Measurements from ENCODE around the gene NMU. TPM values are rescaled to one million over a fixed set of nuclear protein-coding genes. Genes with fewer than 3 reads are reported as not detected.

NMU gene
- total and polyA plus RNA-seq, 12 donors, result not detected

DNA sequence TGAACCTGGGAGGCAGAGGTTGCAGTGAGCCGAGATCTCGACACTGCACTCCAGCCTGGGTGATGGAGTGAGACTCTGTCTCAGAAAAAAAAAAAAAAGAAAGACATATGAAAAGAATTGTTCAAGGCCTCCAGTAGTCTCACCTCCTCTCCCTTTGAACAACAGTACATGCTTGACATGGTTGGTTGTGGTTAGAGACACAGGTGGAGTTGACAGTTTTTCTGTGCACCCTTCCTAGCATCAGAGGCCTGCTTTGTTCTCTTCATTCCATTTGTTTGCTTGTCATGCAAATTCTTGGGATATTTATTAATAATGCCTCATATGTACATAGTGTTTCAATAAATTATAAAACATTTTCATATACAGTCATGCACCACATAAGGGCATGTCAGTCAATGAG, 25.7 kb downstream of the NMU start:
- H3K27ac ChIP-seq, result no peak overlapping the region
- intact Hi-C loops (cut with DNase I), result no loop called here
- no peak for DNase-seq
- TF ChIP-seq, protein P1, sequence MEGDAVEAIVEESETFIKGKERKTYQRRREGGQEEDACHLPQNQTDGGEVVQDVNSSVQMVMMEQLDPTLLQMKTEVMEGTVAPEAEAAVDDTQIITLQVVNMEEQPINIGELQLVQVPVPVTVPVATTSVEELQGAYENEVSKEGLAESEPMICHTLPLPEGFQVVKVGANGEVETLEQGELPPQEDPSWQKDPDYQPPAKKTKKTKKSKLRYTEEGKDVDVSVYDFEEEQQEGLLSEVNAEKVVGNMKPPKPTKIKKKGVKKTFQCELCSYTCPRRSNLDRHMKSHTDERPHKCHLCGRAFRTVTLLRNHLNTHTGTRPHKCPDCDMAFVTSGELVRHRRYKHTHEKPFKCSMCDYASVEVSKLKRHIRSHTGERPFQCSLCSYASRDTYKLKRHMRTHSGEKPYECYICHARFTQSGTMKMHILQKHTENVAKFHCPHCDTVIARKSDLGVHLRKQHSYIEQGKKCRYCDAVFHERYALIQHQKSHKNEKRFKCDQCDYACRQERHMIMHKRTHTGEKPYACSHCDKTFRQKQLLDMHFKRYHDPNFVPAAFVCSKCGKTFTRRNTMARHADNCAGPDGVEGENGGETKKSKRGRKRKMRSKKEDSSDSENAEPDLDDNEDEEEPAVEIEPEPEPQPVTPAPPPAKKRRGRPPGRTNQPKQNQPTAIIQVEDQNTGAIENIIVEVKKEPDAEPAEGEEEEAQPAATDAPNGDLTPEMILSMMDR (IDR thresholded peaks at IDR 0.05), result no peak
- 97% methylated on average over 2 of the region's 2 CpGs for WGBS, 2 donors
- no peaks in the 10 kb centered on the region for H3K9me3 ChIP-seq
- no peak overlapping the region for H3K4me3 ChIP-seq
- no peaks in the 10 kb centered on the region for H3K27me3 ChIP-seq
- no peak for ATAC-seq
- no peaks in the 10 kb centered on the region for H3K36me3 ChIP-seq
- no peaks in the 10 kb centered on the region for H3K4me1 ChIP-seq

DNA sequence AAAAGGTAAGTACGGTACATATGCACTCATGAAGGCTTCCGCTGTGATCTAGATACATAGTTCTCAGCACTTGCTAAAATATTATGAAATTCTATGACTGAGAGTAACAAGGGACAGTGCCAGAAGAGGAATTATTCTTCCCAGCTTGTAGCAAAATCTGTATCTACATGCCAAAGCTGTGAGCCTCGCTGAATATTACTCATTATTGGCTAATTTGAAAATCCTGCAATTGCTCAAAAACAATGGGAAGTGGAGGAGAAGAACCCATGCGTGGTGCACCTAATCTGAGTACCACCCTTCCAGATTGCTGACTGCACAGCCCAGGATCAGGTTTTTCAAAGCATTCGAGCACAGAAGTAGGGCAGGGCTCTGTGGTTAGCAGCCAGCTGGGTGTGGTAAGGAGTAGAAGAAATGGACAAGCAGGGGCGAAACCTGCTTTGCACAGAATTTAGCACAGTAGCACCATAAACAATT, 26.7 kb downstream of the NMU start:
- Histone ChIP-seq H3K4me3 (no peak overlapping the region), H3K27ac (no peak overlapping the region), H3K4me1 (no peaks in the 10 kb centered on the region), H3K27me3 (no peaks in the 10 kb centered on the region), H3K9me3 (peaks cover 0 to 3% (median 0%) of the 10 kb centered on the region in 11 donors), H3K36me3 (no peaks in the 10 kb centered on the region)
- intact Hi-C loops (cut with DNase I), result no loop called here
- ATAC-seq (no peak), DNase-seq (no peak)
- WGBS, 2 donors, result 80 to 84% methylated on average over 6 of the region's 6 CpGs
- TF ChIP-seq, protein P1 (IDR thresholded peaks at IDR 0.05), result no peak

DNA sequence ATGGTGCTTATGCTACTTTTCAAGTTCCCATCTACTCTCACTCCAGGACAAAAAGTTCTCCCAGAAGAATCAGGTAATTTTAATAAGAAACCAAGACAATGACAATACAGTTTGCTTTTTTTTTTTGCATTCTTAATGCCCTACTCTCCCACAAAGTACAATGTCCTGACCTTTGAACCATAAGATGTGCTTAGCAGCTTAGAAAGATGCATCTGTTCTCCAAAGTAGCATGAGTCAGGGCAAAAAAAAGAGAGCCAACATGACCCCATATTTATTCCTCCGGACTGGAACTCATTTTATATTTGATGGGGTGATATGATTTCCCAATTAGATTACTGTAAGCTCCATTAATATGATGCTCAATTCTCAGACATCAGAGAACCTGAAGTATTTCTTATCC, 27.5 kb downstream of the NMU start:
- Histone ChIP-seq H3K4me3 (no peak overlapping the region), H3K36me3 (no peaks in the 10 kb centered on the region), H3K9me3 (peaks cover 0 to 3% (median 0%) of the 10 kb centered on the region in 11 donors), H3K4me1 (no peaks in the 10 kb centered on the region), H3K27ac (no peak overlapping the region), H3K27me3 (no peaks in the 10 kb centered on the region)
- intact Hi-C loops (cut with DNase I), result no loop called here
- DNase-seq, result no peak
- 90 to 91% methylated on average over 1 of the region's 1 CpG for WGBS, 2 donors
- TF ChIP-seq, protein P1 (IDR thresholded peaks at IDR 0.05), result no peak
- no peak for ATAC-seq

DNA sequence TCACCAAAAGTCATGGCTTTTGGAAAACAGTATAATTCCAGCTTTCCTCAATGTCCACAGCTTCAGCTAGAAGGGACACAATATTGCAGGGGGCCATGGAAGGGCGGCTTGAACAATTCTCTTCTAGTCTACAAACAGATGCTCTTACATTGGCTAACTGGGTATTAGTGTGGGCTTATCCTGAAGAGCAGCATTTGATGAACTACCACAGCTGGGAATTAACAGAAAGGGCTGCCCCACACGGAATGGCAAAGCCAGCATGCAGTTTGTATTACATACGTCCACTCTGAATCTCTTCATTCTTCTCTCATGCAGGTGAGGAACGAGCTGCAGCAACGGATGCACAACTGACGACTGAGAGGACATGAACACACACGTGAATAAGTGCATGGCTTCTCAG, 31.1 kb downstream of the NMU start:
- intact Hi-C loops (cut with DNase I), result no loop called here
- H3K36me3 ChIP-seq, result no peaks in the 10 kb centered on the region
- no peak for ATAC-seq
- no peak overlapping the region for H3K27ac ChIP-seq
- H3K4me1 ChIP-seq, result no peaks in the 10 kb centered on the region
- no peak for DNase-seq
- H3K27me3 ChIP-seq, result no peaks in the 10 kb centered on the region
- TF ChIP-seq, protein P1 (IDR thresholded peaks at IDR 0.05), result no peak
- H3K4me3 ChIP-seq, result no peak overlapping the region
- H3K9me3 ChIP-seq, result peaks cover 0 to 3% (median 0%) of the 10 kb centered on the region in 11 donors
- WGBS, 2 donors, result 77 to 90% methylated on average over 7 of the region's 7 CpGs
